K562 (cell line): ENCODE data around the gene ZNF689. TPM values are rescaled to one million over a fixed set of nuclear protein-coding genes. Genes with fewer than 3 reads are reported as not detected.

Source experiments
- BMI1 ChIP-seq: fragments of 150-350 bp; IDR thresholded peaks from 2 replicates; pipeline ENCODE4 v1.6.1; 2014; ENCODE audit warnings: low read length
- HLTF ChIP-seq: fragments of 450-650 bp; IDR thresholded peaks from 2 replicates; pipeline ENCODE4 v1.6.1; 2016
- MAFK ChIP-seq: IDR thresholded peaks from 2 replicates; pipeline ENCODE4 v1.6.1; 2011; ENCODE audit warnings: low read length, improper control_type of control experiment
- MAX ChIP-seq: sonication (generic); formaldehyde crosslinking; IDR thresholded peaks from 2 replicates; pipeline ENCODE4 v1.9.0; 2022; ENCODE audit warnings: mild to moderate bottlenecking, missing genetic modification reagents
- MED1 ChIP-seq: sonication (generic); formaldehyde crosslinking; IDR thresholded peaks from 2 replicates; pipeline ENCODE4 v1.8.1; 2023; ENCODE audit warnings: missing genetic modification reagents, borderline replicate concordance
- MYBL2 ChIP-seq, 2 experiments: fragments of 450-650 bp in 1 of 2; sonication (generic) in 1 of 2; formaldehyde crosslinking in 1 of 2; IDR thresholded peaks; 2 replicates each; pipeline versions ENCODE4 v1.6.1 to v1.8.1; 2017 to 2022; ENCODE audit warnings: borderline replicate concordance in 1 of 2, inconsistent platforms in 1 of 2, low read depth in 1 of 2, mild to moderate bottlenecking in 1 of 2, missing genetic modification reagents in 1 of 2, moderate library complexity in 1 of 2
- MYC ChIP-seq, 2 experiments: fragments of 250-450 bp in 1 of 2; sonication (Bioruptor Pico) in 1 of 2; IDR thresholded peaks; 2 replicates each; pipeline versions ENCODE4 v1.5.1 to v1.6.1; 2012 to 2021; ENCODE audit warnings: low read depth in 2 of 2, borderline replicate concordance in 1 of 2, improper control_type of control experiment in 1 of 2, low read length in 1 of 2, mild to moderate bottlenecking in 1 of 2, moderate library complexity in 1 of 2
- NR2F6 ChIP-seq: fragments of 450-650 bp; formaldehyde crosslinking; IDR thresholded peaks from 2 replicates; pipeline ENCODE4 v1.4.0; 2020; ENCODE audit warnings: mild to moderate bottlenecking
- PCBP2 ChIP-seq: fragments of 200-400 bp; formaldehyde crosslinking; IDR thresholded peaks from 2 replicates; pipeline ENCODE4 v1.6.1; 2018; ENCODE audit warnings: low read length, low read depth, mild to moderate bottlenecking, moderate library complexity; ENCODE audit not compliant: poor library complexity, severe bottlenecking
- PHF21A ChIP-seq: fragments of 450-650 bp; IDR thresholded peaks from 2 replicates; pipeline ENCODE4 v1.6.1; 2017; ENCODE audit warnings: low read depth, borderline replicate concordance
- POLR2AphosphoS5 ChIP-seq: IDR thresholded peaks from 2 replicates; pipeline ENCODE4 v1.6.1; 2011; ENCODE audit warnings: mild to moderate bottlenecking, low read depth, low read length, moderate library complexity; ENCODE audit not compliant: control insufficient read depth, insufficient read depth
- THAP12 ChIP-seq: fragments of 250-450 bp; sonication (Bioruptor Pico); IDR thresholded peaks from 2 replicates; pipeline ENCODE4 v1.9.0; 2021; ENCODE audit warnings: mild to moderate bottlenecking, inconsistent platforms
- THRA ChIP-seq: fragments of 450-650 bp; IDR thresholded peaks from 2 replicates; pipeline ENCODE4 v1.6.1; 2017; ENCODE audit warnings: mild to moderate bottlenecking, moderate library complexity
- UBTF ChIP-seq, 2 experiments: IDR thresholded peaks; 2 replicates each; pipeline ENCODE4 v1.6.1; 2012; ENCODE audit warnings: improper control_type of control experiment in 2 of 2, low read depth in 2 of 2, low read length in 2 of 2, borderline replicate concordance in 1 of 2
- ZNF280B ChIP-seq: fragments of 250-450 bp; sonication (Bioruptor Pico); IDR thresholded peaks from 2 replicates; pipeline ENCODE4 v1.5.1; 2021; ENCODE audit warnings: mild to moderate bottlenecking
- ZNF436 ChIP-seq: fragments of 250-450, 450-650 bp; sonication (Bioruptor Pico); formaldehyde crosslinking; IDR thresholded peaks from 2 replicates; pipeline ENCODE4 v1.7.0; 2020; ENCODE audit warnings: mild to moderate bottlenecking
- ZNF644 ChIP-seq: fragments of 200-800 bp; sonication (Bioruptor generic); IDR thresholded peaks from 2 replicates; pipeline ENCODE4 v1.6.1; 2016; ENCODE audit warnings: low read depth, missing genetic modification characterization, missing compliant biosample characterization
- polyA plus RNA-seq, 8 experiments: library from polyadenylated mRNA; depleted of rRNA in 4 of 8; stranded (reverse) in 5 of 8; unstranded in 3 of 8; fragments of >200 nt; fragmentation: Nextera tagmentation in 2 of 8; fragmentation: Illumina TruSeq in 1 of 8; extraction: Ambion mirVana in 2 of 8; extraction: Trizol in 1 of 8; gene quantifications; 2 replicates each; pipeline versions ENCODE4 v1.2.1 to v1.2.3, GENCODE V29; 2011 to 2014; ENCODE audit warnings: inconsistent platforms in 1 of 8, missing spikeins in 1 of 8
- total RNA-seq, 7 experiments: library from RNA; depleted of rRNA in 6 of 7; stranded (reverse); fragments of >200 nt in 6 of 7; fragmentation: Illumina TruSeq in 2 of 7; extraction: Trizol in 2 of 7; gene quantifications; 2 replicates each; pipeline versions ENCODE4 v1.2.1 to v1.2.3, GENCODE V29; 2011 to 2021; ENCODE audit warnings: low replicate concordance in 1 of 7

The ZNF689 gene
- total and polyA plus RNA-seq, 9 of the 15 experiments (the other 6 are each of a cell fraction or from before 2014, with no cell fraction given), result 5.4 to 15.4 (median 10.8) TPM

- TF ChIP-seq UBTF (IDR thresholded peaks at IDR 0.05; ENCODE audit: borderline replicate concordance in 1 of 2, low read depth in 2 of 2, low read length in 2 of 2), result 0 out of 4 replicates have a peak, but pooled peaks have one; percentile 25 to 59
- no peak for TF ChIP-seq HLTF
- TF ChIP-seq PCBP2, result no peak
- TF ChIP-seq MED1 (CRISPR knock-in tag), result no peak
- no peak for TF ChIP-seq BMI1
- no peak for TF ChIP-seq MYBL2 (IDR thresholded peaks at IDR 0.05; ENCODE audit: low read depth)
- no peak for TF ChIP-seq MYBL2 (CRISPR knock-in tag; IDR thresholded peaks at IDR 0.05; ENCODE audit: borderline replicate concordance)
- no peak for TF ChIP-seq ZNF644
- 0 out of 2 replicates have a peak, but pooled peaks have one; percentile 36 for TF ChIP-seq POLR2AphosphoS5
- peak; percentile 82 for TF ChIP-seq MYC (IDR thresholded peaks at IDR 0.05; ENCODE audit: low read depth, low read length)
- 0 out of 2 replicates have a peak, but pooled peaks have one; percentile 17 for TF ChIP-seq MYC (CRISPR knock-in tag; IDR thresholded peaks at IDR 0.05; ENCODE audit: borderline replicate concordance, low read depth)
- TF ChIP-seq ZNF280B (CRISPR knock-in tag), result no peak
- TF ChIP-seq THAP12, result peak; percentile 51; the same call in 1 of the 2 replicates
- no peak for TF ChIP-seq PHF21A
- TF ChIP-seq ZNF436 (CRISPR knock-in tag), result no peak
- TF ChIP-seq MAX, result no peak; the same call in 1 of the 2 replicates
- 0 out of 2 replicates have a peak, but pooled peaks have one; percentile 31 for TF ChIP-seq NR2F6 (CRISPR knock-in tag)
- TF ChIP-seq MAFK, result no peak
- no peak for TF ChIP-seq THRA
These were observed 52.0 kb downstream of the ZNF689 start, which contains the start of gene ZNF764 (continued) for GRCh38 chr16:30557957-30558788.
